ENCODE data around the gene MR1.

The MR1 gene

DNA sequence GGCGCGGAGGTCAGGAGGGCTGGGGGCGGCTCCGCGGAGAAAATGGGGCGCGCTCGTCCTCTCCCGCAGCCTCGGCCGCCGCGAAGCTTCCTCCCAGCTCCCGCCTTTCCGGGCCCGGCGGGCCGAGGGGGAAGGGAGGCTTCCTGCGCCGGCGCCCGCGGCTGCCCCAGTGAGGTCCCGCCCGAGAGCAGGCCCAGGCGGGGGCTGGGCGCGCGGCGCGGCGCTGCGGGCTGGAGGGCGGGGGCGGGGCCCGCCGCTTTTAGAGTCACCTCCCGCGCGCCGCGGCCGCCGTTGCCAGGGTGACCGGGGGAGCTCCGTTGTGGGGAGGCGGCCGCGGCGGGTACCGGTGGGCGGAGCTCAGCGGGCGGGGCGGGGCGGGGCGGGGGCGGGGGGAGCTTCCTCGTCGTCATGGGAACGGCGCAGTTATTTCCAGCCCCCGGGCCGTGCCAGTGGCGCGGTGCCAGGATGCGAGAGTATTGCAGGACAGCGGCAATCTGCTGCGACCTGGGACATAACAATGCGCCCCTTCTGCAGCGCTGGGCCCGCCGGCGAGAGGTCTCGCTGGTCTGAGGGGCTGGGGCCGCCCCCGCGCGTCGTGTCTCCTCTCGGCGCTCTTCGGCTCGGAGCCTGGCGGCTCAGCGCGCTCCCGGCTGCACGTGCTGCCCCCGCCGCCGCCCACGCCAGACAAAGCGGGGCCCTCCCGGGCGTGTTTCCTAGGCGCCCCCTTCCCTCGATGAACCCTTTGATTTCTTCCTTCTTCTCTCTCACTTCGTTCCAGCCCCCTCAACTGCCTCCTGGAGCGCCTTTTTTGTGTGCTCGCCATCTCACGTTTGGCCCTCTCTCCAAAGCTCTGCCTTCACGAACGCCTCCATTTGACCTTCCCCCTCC, 71.6 kb downstream of the MR1 start:
- CTCF ChIA-PET: interaction anchor here (0.8 to 3.0 kb wide), 12 partner anchors 8 to 37 kb away, joined by 3 to 15 read pairs (median 4); no protein-coding TSS in a partner anchor
- H3K4me3 ChIP-seq (ENCODE audit: low read depth, low read length): peak overlapping the region; percentile 76
- TF ChIP-seq, protein P1, sequence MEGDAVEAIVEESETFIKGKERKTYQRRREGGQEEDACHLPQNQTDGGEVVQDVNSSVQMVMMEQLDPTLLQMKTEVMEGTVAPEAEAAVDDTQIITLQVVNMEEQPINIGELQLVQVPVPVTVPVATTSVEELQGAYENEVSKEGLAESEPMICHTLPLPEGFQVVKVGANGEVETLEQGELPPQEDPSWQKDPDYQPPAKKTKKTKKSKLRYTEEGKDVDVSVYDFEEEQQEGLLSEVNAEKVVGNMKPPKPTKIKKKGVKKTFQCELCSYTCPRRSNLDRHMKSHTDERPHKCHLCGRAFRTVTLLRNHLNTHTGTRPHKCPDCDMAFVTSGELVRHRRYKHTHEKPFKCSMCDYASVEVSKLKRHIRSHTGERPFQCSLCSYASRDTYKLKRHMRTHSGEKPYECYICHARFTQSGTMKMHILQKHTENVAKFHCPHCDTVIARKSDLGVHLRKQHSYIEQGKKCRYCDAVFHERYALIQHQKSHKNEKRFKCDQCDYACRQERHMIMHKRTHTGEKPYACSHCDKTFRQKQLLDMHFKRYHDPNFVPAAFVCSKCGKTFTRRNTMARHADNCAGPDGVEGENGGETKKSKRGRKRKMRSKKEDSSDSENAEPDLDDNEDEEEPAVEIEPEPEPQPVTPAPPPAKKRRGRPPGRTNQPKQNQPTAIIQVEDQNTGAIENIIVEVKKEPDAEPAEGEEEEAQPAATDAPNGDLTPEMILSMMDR (IDR thresholded peaks at IDR 0.05; ENCODE audit: insufficient read depth, low read length, missing control alignments): no peak
- POLR2A ChIA-PET: interaction anchor here (0.7 to 4.0 kb wide), 10 partner anchors 9 to 31 kb away, joined by 3 to 40 read pairs (median 8); partner anchors contain the start of gene IER5
- no peak for DNase-seq (ENCODE audit: low read depth, low spot score)

DNA sequence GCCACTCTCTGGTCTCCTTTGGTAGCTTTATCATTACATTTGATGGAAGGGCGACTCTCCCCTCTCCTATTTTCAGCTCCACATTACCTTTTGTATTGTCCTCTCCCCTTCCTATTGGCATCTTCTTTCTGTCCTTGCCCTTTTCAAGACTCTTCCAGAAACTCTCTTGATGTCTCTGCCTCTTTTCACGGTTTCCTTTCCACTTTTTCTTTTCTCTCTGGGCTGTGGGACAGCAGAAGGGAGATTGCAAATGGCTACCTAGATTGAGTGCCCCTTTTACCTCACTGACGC, 72.2 kb downstream of the MR1 start:
- ChIA-PET POLR2A (interaction anchor here (1.2 to 4.0 kb wide), 4 partner anchors 11 to 30 kb away, joined by 6 to 40 read pairs (median 11); partner anchors contain the start of gene IER5), CTCF (interaction anchor here (1.2 to 2.3 kb wide), 5 partner anchors 12 to 36 kb away, joined by 3 to 9 read pairs (median 3); no protein-coding TSS in a partner anchor)
- TF ChIP-seq, protein P1 (IDR thresholded peaks at IDR 0.05; ENCODE audit: insufficient read depth, low read length, missing control alignments): no peak
- no peak for DNase-seq (ENCODE audit: low read depth, low spot score)
- H3K4me3 ChIP-seq (ENCODE audit: low read depth, low read length): no peak overlapping the region

DNA sequence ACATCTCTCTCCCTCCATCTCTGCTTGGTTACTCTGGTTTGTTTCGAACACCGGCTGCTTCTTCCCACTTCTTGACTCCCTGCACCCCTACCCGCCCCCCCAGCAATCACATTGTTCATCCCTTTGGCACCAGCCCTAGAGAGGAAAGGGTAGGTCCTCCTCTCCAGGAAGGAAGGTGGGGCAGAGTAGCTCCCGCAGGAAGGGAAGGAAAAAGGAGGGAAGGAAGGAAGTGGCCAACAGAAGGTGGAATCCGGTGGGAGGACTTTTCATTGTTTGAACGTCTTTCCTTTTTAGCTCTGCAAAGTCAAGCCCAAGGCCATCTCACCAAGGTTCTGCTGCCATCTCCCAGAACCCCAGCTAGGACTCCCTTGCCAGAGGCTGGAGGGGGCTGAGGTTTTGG, 72.7 kb downstream of the MR1 start:
- no peak overlapping the region for H3K4me3 ChIP-seq (ENCODE audit: low read depth, low read length)
- POLR2A ChIA-PET: interaction anchor here (2.0 to 4.0 kb wide), 2 partner anchors 12 to 17 kb away, joined by 11 to 40 read pairs; partner anchors contain the start of gene IER5
- DNase-seq (ENCODE audit: low read depth, low spot score): no peak
- CTCF ChIA-PET: interaction anchor here (1.0 to 2.3 kb wide), 5 partner anchors 11 to 35 kb away, joined by 3 to 9 read pairs (median 3); no protein-coding TSS in a partner anchor
- TF ChIP-seq, protein P1 (IDR thresholded peaks at IDR 0.05; ENCODE audit: insufficient read depth, low read length, missing control alignments): no peak

DNA sequence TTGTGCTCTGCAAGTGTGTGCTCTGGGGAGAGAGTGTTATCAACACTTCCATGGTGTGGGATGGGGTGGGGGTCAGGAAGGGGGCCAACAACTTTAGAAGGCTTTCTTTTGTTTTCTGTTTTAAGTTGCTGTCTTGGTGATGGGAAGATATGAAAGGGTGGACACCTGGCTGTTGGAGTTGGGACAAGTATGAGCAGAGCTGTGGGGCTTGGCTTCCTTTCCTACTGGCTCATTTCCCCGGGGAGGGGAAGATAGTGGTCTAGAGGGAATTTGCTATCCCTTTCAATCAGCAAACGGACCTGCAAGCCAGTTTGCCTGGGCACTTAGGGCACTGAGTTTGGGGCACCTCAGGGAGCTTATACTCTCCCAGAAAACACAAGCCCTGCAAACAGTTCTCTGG, 73.9 kb downstream of the MR1 start:
- ChIA-PET CTCF (interaction anchor here (0.7 to 1.8 kb wide), 4 partner anchors 16 to 625 kb away, joined by 4 to 5 read pairs (median 4); no protein-coding TSS in a partner anchor), POLR2A (interaction anchor here (1.2 to 4.0 kb wide), 2 partner anchors 11 to 18 kb away, joined by 5 to 40 read pairs; partner anchors contain the start of gene IER5)
- DNase-seq (ENCODE audit: low read depth, low spot score): no peak
- TF ChIP-seq, protein P1 (IDR thresholded peaks at IDR 0.05; ENCODE audit: insufficient read depth, low read length, missing control alignments): no peak
- no peak overlapping the region for H3K4me3 ChIP-seq (ENCODE audit: low read depth, low read length)

DNA sequence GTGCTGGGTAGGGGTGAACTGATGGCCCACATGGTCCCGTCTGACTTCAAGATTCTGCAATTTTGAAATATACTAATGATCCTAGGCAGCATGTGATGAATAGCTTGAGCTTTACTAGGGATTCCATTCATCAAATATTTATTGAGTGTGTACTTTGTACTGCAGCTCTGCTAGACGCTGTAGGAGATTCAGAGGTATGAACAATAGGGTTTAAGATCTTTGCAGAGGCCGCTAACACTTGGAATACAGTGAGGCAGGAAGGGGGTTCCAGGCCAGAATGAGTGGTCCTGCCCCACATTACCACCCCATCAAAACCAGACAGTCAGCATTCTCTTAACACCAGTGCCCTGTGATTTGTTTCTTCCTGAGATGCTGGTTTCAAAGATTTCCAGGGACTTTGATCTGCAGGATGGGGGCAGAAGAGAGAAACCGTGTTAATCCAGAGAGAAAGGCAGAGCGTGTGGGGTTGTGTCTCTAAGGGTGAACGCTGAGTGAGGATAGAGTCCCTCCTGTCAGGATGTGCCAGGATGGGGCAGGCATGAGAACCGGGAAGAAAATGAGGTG, 74.6 kb downstream of the MR1 start:
- CTCF ChIA-PET: interaction anchor here (0.7 to 1.8 kb wide), 4 partner anchors 17 to 626 kb away, joined by 4 to 5 read pairs (median 4); no protein-coding TSS in a partner anchor
- POLR2A ChIA-PET: interaction anchor here (1.2 kb wide), 1 partner anchor 12 kb away, joined by 5 read pairs; no protein-coding TSS in a partner anchor
- H3K4me3 ChIP-seq (ENCODE audit: low read depth, low read length): no peak overlapping the region

More for the DNA sequence above, 74.6 kb downstream of the MR1 start:
- no peak for DNase-seq (ENCODE audit: low read depth, low spot score)
- TF ChIP-seq, protein P1 (IDR thresholded peaks at IDR 0.05; ENCODE audit: insufficient read depth, low read length, missing control alignments): no peak

Measured in AG04449 (cell line).